ENCODE results near the gene PCSK5. TPM values are rescaled to one million over a fixed set of nuclear protein-coding genes. Genes with fewer than 3 reads are reported as not detected.

The PCSK5 gene
- total and polyA plus RNA-seq, 2 of the 8 experiments (the other 6 are each of a cell fraction or from before 2014, with no cell fraction given), result 5.5 to 10.7 TPM

GRCh38 chr9:76181020-76181641 lies 290.7 kb downstream of the PCSK5 start:
- no peak overlapping the region for H3K4me3 ChIP-seq (ENCODE audit: extremely low read depth in 1 of 4, insufficient read depth in 2 of 4, low read depth in 3 of 4, low read length in 4 of 4)
- H2AFZ ChIP-seq (ENCODE audit: low read length), result no peak overlapping the region
- POLR2A ChIA-PET (ENCODE audit: partially characterized antibody), result no interaction called here
- H4K5ac ChIP-seq (ENCODE audit: insufficient read length, low read depth, low read length), result no peak overlapping the region
- no peaks in the 10 kb centered on the region for H3K27me3 ChIP-seq (replicated peaks in 1 of 4; ENCODE audit: control insufficient read depth in 3 of 4, extremely low read depth in 1 of 4, insufficient read depth in 3 of 4, low read length in 3 of 4)
- H3K9me3 ChIP-seq (ENCODE audit: insufficient read depth in 2 of 2, low read depth in 1 of 2, low read length in 1 of 2), result no peaks in the 10 kb centered on the region
- no peak overlapping the region for H2BK120ac ChIP-seq (replicated peaks; ENCODE audit: low read depth, low read length)
- no peak overlapping the region for H4K8ac ChIP-seq (ENCODE audit: extremely low read depth, insufficient read depth, low read length)
- CTCF ChIA-PET (ENCODE audit: partially characterized antibody), result interaction anchor here (1.0 to 1.6 kb wide), 2 partner anchors 121 to 201 kb away, joined by 4 to 7 read pairs; no protein-coding TSS in a partner anchor
- no peaks in the 10 kb centered on the region for H3K79me2 ChIP-seq (ENCODE audit: control insufficient read depth in 1 of 2, insufficient read depth in 2 of 2, low read length in 2 of 2)
- H2BK20ac ChIP-seq (ENCODE audit: low read length), result no peak overlapping the region
- no peak overlapping the region for H3K18ac ChIP-seq (ENCODE audit: extremely low read depth, low read length)
- H4K91ac ChIP-seq (replicated peaks; ENCODE audit: insufficient read length, low read length), result no peak overlapping the region
- H3K56ac ChIP-seq (replicated peaks; ENCODE audit: insufficient read length, low read depth, low read length), result no peak overlapping the region
- H3K23ac ChIP-seq (ENCODE audit: insufficient read length), result no peak overlapping the region
- DNase-seq (ENCODE audit: low read depth in 1 of 2, low spot score in 2 of 2) (no peak), FAIRE-seq (peak; percentile 7)
- WGBS, 2 experiments (ENCODE audit: extremely low coverage in 1 of 2, insufficient coverage in 1 of 2, insufficient read length in 1 of 2, insufficient replicate concordance in 2 of 2, low coverage in 1 of 2, low lambda C conversion rate in 2 of 2, missing lambda C conversion rate in 1 of 2), result 81% methylated on average over 5 of the region's 5 CpGs; no CpG with 5 or more reads in 1 of the 2 experiments
- no peak for TF ChIP-seq CEBPB (IDR thresholded peaks at IDR 0.05; ENCODE audit: low read depth, low read length)
- TF ChIP-seq PHF8 (conservative IDR thresholded peaks at IDR 0.05; ENCODE audit: low read depth, low read length), result no peak
- TF ChIP-seq TCF12 (IDR thresholded peaks at IDR 0.05; ENCODE audit: low read depth, low read length), result no peak
- TF ChIP-seq KDM1A (IDR thresholded peaks at IDR 0.05; ENCODE audit: borderline replicate concordance, low read length), result no peak
- TF ChIP-seq SAP30 (IDR thresholded peaks at IDR 0.05; ENCODE audit: insufficient read depth, insufficient replicate concordance, low read length), result no peak
- TF ChIP-seq TBP (IDR thresholded peaks at IDR 0.05; ENCODE audit: low read depth, low read length), result no peak
- TF ChIP-seq TAF1 (IDR thresholded peaks at IDR 0.05; ENCODE audit: low read depth, low read length), result no peak
- no peak for TF ChIP-seq YY1 (IDR thresholded peaks at IDR 0.05; ENCODE audit: low read depth, low read length)
- TF ChIP-seq POLR2AphosphoS5 (IDR thresholded peaks at IDR 0.05; ENCODE audit: low read depth, low read length), result no peak
- TF ChIP-seq TEAD4 (IDR thresholded peaks at IDR 0.05; ENCODE audit: low read depth, low read length), result no peak
- no peak for TF ChIP-seq RNF2 (IDR thresholded peaks at IDR 0.05; ENCODE audit: borderline replicate concordance, low read depth, low read length, missing control alignments, poor library complexity, severe bottlenecking)
- no peak for TF ChIP-seq FOSL1 (IDR thresholded peaks at IDR 0.05; ENCODE audit: insufficient read depth, low read depth, low read length)
- H3K23me2 ChIP-seq (ENCODE audit: low read depth, low read length), result no peaks in the 10 kb centered on the region
- H2BK12ac ChIP-seq (ENCODE audit: low read depth, low read length), result no peak overlapping the region
- no peaks in the 10 kb centered on the region; a peak in 2 of 8 replicates for H3K36me3 ChIP-seq (ENCODE audit: control insufficient read depth in 2 of 4, insufficient read depth in 4 of 4, low read length in 3 of 4)
- no peak overlapping the region for H3K4me2 ChIP-seq (ENCODE audit: insufficient read depth in 1 of 2, low read depth in 2 of 2, low read length in 2 of 2)
- H3K9ac ChIP-seq (replicated peaks in 1 of 4; ENCODE audit: extremely low read depth in 1 of 4, low read depth in 3 of 4, low read length in 3 of 4), result no peak overlapping the region
- no peak overlapping the region for H3K27ac ChIP-seq (ENCODE audit: low read depth, low read length)
- no peak overlapping the region for H2AK5ac ChIP-seq (ENCODE audit: low read depth, low read length)
- no peak overlapping the region for H3K4ac ChIP-seq (replicated peaks; ENCODE audit: insufficient read length, low read depth, low read length)
- no peak overlapping the region for H2BK5ac ChIP-seq (ENCODE audit: low read depth, low read length)
- H4K20me1 ChIP-seq (replicated peaks in 1 of 2; ENCODE audit: control insufficient read depth in 1 of 2, insufficient read depth in 2 of 2, low read length in 2 of 2), result no peaks in the 10 kb centered on the region
- H3K79me1 ChIP-seq (ENCODE audit: low read depth, low read length), result no peaks in the 10 kb centered on the region
- H2BK15ac ChIP-seq (ENCODE audit: low read length), result no peak overlapping the region
- H3K14ac ChIP-seq (ENCODE audit: insufficient read length), result no peak overlapping the region
- no peaks in the 10 kb centered on the region for H3K4me1 ChIP-seq (replicated peaks in 1 of 4; ENCODE audit: control insufficient read depth in 3 of 4, insufficient read depth in 4 of 4, low read length in 3 of 4)
